ENCODE results near the gene SELENOW.
"Not testable (repeated sequence)": the region's sequence is repeated elsewhere in the genome, so short reads cannot be mapped to it uniquely, and the experiment has no call there.

Gene SELENOW

GRCh38 chr19:47735131-47735530 is 43.4 kb upstream of the SELENOW start:
- DNase-seq (ENCODE audit: extremely low spot score), result no peak
- TF ChIP-seq FOXK2 (IDR thresholded peaks at IDR 0.05), result no peak
- no peak for TF ChIP-seq L3MBTL2 (conservative IDR thresholded peaks at IDR 0.05)
- no peak for TF ChIP-seq TARDBP (IDR thresholded peaks at IDR 0.05)
- TF ChIP-seq ELF4 (IDR thresholded peaks at IDR 0.05), result no peak
- no peak for TF ChIP-seq NFRKB (IDR thresholded peaks at IDR 0.05)
- TF ChIP-seq CTBP1 (IDR thresholded peaks at IDR 0.05; ENCODE audit: borderline replicate concordance), result no peak
- no peak for TF ChIP-seq FOXM1 (IDR thresholded peaks at IDR 0.05; ENCODE audit: borderline replicate concordance)
- no peak for TF ChIP-seq BHLHE40 (IDR thresholded peaks at IDR 0.05; ENCODE audit: borderline replicate concordance)
- TF ChIP-seq FOXA1 (IDR thresholded peaks at IDR 0.05), result no peak
- TF ChIP-seq ARNT (IDR thresholded peaks at IDR 0.05), result no peak
- TF ChIP-seq, protein P1, sequence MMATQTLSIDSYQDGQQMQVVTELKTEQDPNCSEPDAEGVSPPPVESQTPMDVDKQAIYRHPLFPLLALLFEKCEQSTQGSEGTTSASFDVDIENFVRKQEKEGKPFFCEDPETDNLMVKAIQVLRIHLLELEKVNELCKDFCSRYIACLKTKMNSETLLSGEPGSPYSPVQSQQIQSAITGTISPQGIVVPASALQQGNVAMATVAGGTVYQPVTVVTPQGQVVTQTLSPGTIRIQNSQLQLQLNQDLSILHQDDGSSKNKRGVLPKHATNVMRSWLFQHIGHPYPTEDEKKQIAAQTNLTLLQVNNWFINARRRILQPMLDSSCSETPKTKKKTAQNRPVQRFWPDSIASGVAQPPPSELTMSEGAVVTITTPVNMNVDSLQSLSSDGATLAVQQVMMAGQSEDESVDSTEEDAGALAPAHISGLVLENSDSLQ (IDR thresholded peaks at IDR 0.05), result no peak
- no peak for TF ChIP-seq HDGF (IDR thresholded peaks at IDR 0.05; ENCODE audit: borderline replicate concordance)
- TF ChIP-seq ZNF384 (IDR thresholded peaks at IDR 0.05), result no peak
- POLR2A ChIA-PET, result interaction anchor here (1.3 kb wide), 1 partner anchor 11 kb away, joined by 3 read pairs; no protein-coding TSS in a partner anchor
- CTCF ChIA-PET, result no interaction called here

- DNase-seq (ENCODE audit: extremely low spot score), result no peak
- ChIA-PET CTCF (interaction anchor here (0.6 to 1.6 kb wide), 2 partner anchors 28 to 485 kb away, joined by 6 read pairs; partner anchors contain the start of genes CCDC9 and EHD2), POLR2A (no interaction called here)
- no peak for TF ChIP-seq ARNT (IDR thresholded peaks at IDR 0.05)
These were observed 37.5 kb upstream of the SELENOW start for GRCh38 chr19:47740866-47741519.

GRCh38 chr19:47741544-47742140 is 36.9 kb upstream of the SELENOW start:
- DNase-seq (ENCODE audit: extremely low spot score), result no peak
- ChIA-PET CTCF (interaction anchor here (1.0 kb wide), 1 partner anchor 29 kb away, joined by 3 read pairs; no protein-coding TSS in a partner anchor), POLR2A (no interaction called here)
- TF ChIP-seq TARDBP (IDR thresholded peaks at IDR 0.05) (no peak), FOXA1 (IDR thresholded peaks at IDR 0.05) (no peak), NFRKB (IDR thresholded peaks at IDR 0.05) (no peak), FOXK2 (IDR thresholded peaks at IDR 0.05) (no peak), ARNT (IDR thresholded peaks at IDR 0.05) (no peak)

DNA sequence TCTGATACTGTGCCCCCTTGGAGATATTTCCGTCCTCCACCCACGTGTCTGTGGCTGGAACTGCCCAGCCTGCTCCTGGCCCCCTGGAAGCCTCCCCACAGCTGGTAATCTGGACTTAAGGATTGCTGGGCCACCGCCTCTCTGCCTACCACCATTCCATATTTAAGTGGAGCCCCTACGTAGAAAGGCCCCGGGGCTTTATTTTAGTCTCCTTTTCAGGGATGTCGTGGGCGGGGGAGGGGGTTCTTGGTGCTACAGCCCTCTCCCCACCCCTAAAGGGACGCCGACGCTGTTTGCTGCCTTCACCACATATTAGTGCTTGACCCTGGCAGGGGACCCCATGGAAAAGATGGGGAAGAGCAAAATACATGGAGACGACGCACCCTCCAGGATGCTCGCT is 35.9 kb upstream of the SELENOW start:
- ChIA-PET POLR2A (interaction anchor here (0.6 to 3.2 kb wide), 4 partner anchors 11 to 314 kb away, joined by 3 to 19 read pairs (median 4); partner anchors contain the start of gene EHD2), CTCF (interaction anchor here (0.8 to 3.6 kb wide), 4 partner anchors 18 to 31 kb away, joined by 3 to 21 read pairs (median 3); partner anchors contain the start of gene EHD2)
- no peak for DNase-seq (ENCODE audit: extremely low spot score)
- TF ChIP-seq NFRKB (IDR thresholded peaks at IDR 0.05) (no peak), LEF1 (IDR thresholded peaks at IDR 0.05; ENCODE audit: borderline replicate concordance) (no peak), ELF4 (IDR thresholded peaks at IDR 0.05) (no peak), SP1 (IDR thresholded peaks at IDR 0.05) (no peak), FOXK2 (IDR thresholded peaks at IDR 0.05) (no peak), CTBP1 (IDR thresholded peaks at IDR 0.05; ENCODE audit: borderline replicate concordance) (no peak), L3MBTL2 (conservative IDR thresholded peaks at IDR 0.05) (no peak), BHLHE40 (IDR thresholded peaks at IDR 0.05; ENCODE audit: borderline replicate concordance) (no peak), FOXA1 (IDR thresholded peaks at IDR 0.05) (no peak)
- TF ChIP-seq, protein P1 (IDR thresholded peaks at IDR 0.05), result no peak

DNA sequence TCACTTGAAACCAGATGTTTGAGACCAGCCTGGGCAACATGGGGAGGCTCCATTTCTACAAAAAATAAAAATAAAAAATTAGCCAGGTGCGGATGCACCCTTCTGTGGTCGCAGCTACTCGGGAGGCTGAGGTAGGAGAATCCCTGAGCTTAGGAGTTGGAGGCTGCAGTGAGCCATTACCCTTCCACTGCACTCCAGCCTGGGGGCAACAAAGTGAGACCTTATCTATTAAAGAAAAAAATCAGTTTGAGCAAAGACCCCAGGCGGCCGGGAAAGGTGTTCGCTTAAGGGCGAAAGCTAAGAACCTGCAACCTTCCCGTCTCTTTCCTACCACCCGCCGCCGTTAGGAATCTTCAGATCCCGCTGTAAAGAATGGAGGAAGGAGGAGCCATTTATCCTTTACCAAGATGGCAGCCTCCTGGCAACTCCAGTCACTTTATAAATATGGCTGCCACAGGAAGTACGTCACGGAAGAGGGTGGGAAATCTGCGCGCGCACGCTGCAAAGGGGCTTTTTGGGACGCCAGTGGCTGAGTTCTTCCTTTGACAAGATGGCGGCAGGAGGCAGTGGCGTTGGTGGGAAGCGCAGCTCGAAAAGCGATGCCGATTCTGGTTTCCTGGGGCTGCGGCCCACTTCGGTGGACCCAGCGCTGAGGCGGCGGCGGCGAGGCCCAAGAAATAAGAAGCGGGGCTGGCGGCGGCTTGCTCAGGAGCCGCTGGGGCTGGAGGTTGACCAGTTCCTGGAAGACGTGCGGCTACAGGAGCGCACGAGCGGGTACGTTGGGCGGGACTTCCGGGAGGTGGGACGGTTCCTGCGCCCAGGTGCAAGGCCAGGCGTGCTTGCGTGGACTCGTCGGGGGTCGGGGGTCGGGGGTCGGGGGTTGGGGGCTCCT is 33.2 kb upstream of the SELENOW start, which contains the start of gene NOP53:
Gene NOP53 (plus strand): TSS at position 537 of the 892 bp plus-strand sequence. CDS start 14 bp downstream, at position 551.
- DNase-seq (ENCODE audit: extremely low spot score), result peak; percentile 95
- ChIA-PET POLR2A (interaction anchor here (0.7 to 3.2 kb wide), 4 partner anchors 22 to 156 kb away, joined by 3 to 19 read pairs (median 4); partner anchors contain the start of gene EHD2), CTCF (interaction anchor here (0.6 to 3.6 kb wide), 3 partner anchors 20 to 199 kb away, joined by 3 to 21 read pairs (median 3); partner anchors contain the start of gene EHD2)
- TF ChIP-seq FOXA1 (IDR thresholded peaks at IDR 0.05) (no peak), ELF4 (IDR thresholded peaks at IDR 0.05) (peak; percentile 73), NFRKB (IDR thresholded peaks at IDR 0.05) (peak; percentile 73; the same call in 1 of the 2 replicates), FOXK2 (IDR thresholded peaks at IDR 0.05) (no peak), L3MBTL2 (conservative IDR thresholded peaks at IDR 0.05) (peak; percentile 62), HDGF (IDR thresholded peaks at IDR 0.05; ENCODE audit: borderline replicate concordance) (no peak), FOXM1 (IDR thresholded peaks at IDR 0.05; ENCODE audit: borderline replicate concordance) (no peak), ARNT (IDR thresholded peaks at IDR 0.05) (no peak)

DNA sequence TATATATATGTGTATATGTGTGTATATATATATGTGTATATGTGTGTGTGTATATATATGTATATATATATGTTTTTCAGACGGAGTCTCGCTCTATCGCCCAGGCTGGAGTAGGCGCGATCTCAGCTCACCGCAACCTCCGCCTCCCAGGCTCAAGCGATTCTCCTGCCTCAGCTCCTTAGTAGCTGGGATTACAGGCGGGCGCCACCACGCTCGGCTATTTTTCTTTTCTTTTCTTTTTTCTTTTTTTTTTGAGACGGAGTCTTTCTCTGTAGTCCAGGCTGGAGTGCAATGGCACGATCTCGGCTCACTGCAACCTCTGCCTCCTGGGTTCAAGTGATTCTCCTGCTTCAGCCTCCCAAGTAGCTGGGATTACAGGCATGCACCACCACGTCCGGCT is 32.4 kb upstream of the SELENOW start:
- POLR2A ChIA-PET, result interaction anchor here (0.7 to 3.2 kb wide), 2 partner anchors 11 to 33 kb away, joined by 3 to 19 read pairs; partner anchors contain the start of gene EHD2
- not testable (repeated sequence) for DNase-seq (ENCODE audit: extremely low spot score)
- CTCF ChIA-PET, result interaction anchor here (0.6 to 3.6 kb wide), 3 partner anchors 19 to 200 kb away, joined by 3 to 21 read pairs (median 3); partner anchors contain the start of gene EHD2

Measured in HEK293T (cell line).